GM12872 (cell line): ENCODE data around the gene FKBP5.

Experiments
- CTCF ChIP-seq: IDR thresholded peaks from 3 replicates; pipeline ENCODE4 v1.5.1; 2011; ENCODE audit warnings: low read depth, mild to moderate bottlenecking, low read length, moderate library complexity; ENCODE audit not compliant: insufficient read depth

The FKBP5 gene

DNA sequence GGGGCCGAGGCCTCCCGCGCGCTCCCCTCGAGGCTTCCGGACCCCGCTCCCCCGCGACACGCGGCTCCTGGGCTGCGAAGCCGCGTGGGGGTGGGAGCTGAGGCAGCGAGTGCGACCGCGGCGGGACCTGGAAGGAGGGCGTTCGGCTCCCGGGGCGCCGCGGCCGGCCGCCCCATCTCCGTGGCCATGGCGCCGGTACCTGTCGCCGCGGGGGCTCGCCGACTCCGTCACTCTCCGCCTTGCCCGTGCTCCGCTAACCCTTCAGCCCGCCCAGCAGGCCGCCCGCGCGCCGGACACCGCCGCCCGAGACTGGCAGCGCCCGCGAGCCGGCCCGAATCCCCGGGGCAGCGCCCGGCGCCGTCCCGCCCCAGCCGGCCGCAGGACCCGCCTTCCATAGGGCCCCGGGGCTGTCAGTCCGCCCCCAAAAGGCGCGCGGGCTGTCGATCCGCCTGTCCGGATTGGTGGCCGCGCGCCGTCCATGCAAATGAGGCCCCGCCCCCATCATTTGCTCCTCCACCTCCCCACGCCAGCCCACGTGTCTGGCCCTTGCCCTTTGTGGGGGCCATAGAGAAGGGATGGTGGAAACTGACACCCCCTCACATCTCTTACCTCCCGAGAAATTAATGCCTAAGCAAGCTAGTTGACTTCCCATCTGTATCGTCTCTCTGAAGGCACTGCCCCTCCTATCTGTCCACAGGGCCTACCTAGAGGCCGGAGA, at the start of gene FKBP5:
TSS of gene FKBP5 (minus strand) at position 311 of the 718 bp plus-strand sequence. CDS start 46,091 bp downstream, outside the sequence.
- TF ChIP-seq CTCF: no peak

DNA sequence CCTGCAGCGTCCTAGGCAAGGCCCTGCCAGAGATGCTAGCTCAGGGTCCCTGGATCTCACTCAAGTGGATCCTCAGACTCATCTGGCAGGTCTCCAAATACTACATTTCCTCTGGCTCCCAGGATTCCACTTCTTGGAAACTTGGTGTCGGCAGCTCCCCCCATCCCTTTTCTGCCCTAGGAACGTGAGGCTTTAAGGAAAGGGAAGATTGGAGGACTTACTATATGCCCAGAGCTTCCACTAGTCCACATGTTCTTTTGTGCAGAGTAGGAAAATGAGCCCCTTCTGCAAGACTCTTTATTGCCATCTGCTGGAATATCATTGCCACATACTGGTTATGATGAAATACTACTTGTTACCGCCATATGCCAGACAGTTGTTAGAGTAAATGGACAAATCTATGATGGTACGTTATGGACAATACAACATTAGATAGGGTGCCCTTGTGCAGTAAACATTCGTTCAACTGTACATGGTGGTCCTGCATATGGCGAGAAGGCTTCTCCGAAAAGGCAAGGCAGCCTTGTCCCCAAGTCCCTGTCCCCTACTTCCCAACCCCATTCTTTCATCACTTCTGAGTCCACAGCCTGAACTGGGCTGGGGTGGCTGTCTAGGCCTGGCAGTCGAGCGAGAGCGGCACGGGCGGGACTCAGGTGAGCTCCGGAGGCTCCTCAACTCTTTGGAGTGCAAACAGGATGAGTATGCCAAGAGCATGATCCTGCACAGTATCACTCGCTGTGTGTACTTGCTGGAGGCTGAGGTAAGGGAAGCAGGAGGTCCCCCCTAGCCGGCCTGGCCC, 48.9 kb upstream of the FKBP5 start:
- TF ChIP-seq CTCF: peak; percentile 76

DNA sequence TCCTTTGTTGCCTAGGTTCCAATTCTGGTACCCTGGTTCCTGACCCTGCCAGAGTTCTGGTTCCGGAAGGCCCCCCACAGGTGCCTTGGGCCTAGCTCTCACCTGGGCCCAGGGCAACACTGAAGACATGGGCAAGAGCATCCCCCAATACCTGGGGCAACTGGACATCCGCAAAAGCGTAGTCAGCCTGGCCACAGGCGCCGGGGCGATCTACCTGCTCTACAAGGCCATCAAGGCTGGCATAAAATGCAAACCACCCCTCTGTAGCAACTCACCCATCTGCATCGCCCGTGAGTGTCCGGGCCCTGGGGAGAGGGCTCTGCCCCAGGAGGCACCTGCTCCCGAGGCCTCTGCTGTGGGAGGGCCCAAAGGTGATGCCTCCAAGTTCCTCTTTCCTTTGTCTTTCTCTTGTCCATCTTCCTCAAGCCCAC, 48.3 kb upstream of the FKBP5 start, which contains the start of gene ARMC12:
TSS of gene ARMC12 (plus strand) at position 51 of the 431 bp plus-strand sequence. CDS start at position 128, 77 bp downstream.
- no peak for TF ChIP-seq CTCF

- TF ChIP-seq CTCF: peak; percentile 96
Measured at GRCh38 chr6:35736253-35736894, 47.7 kb upstream of the FKBP5 start.

GRCh38 chr6:35735452-35735851, 46.7 kb upstream of the FKBP5 start:
- TF ChIP-seq CTCF: no peak

DNA sequence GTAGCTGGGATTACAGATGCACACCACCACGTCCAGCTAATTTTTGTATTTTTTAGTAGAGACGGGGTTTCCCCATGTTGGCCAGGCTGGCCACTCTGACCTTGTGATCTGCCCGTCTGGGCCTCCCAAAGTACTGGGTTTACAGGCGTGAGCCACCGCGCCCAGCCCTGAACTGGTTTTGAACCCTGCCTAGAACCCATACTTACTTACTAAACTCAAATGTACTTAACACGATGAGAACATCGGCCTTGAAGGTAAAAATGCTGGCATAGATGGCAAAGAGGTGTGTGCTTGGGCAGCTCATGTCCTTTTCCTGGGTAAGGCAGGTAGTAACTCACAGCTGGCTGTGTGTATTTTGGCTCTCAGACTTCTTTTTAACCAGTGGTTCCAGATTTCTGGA, 44.9 kb upstream of the FKBP5 start:
- no peak for TF ChIP-seq CTCF
